GM23338 (cell line): ENCODE measurements around the gene CDH15. TPM values are rescaled to one million over a fixed set of nuclear protein-coding genes. Genes with fewer than 3 reads are reported as not detected.

Experiments
- ATAC-seq: fragments of 200-7000 bp; cut with Tn5 transposase; 3 replicates; pipeline ENCODE4 v1.9.1; 2020
- DNase-seq: peaks from one replicate; pipeline ENCODE4 v3.0.0-alpha.2; 2015; ENCODE audit warnings: low spot score
- H2AFZ ChIP-seq: fragments of 200-600 bp; sonication (generic); 2 replicates; pipeline ENCODE4 v1.8.0; 2016; ENCODE audit warnings: antibody characterized with exemption, mild to moderate bottlenecking, moderate library complexity
- H3F3A ChIP-seq: fragments of 200-600 bp; sonication (generic); replicated peaks from 2 replicates; pipeline ENCODE4 v1.8.0; 2017; ENCODE audit warnings: antibody characterized with exemption, mixed run types, low read depth
- H3K27ac ChIP-seq: fragments of 200-600 bp; sonication (generic); 2 replicates; pipeline ENCODE4 v1.6.1; 2016; ENCODE audit warnings: low read depth
- H3K27me3 ChIP-seq: fragments of 200-600 bp; sonication (generic); 2 replicates; pipeline ENCODE4 v1.8.0; 2016; ENCODE audit warnings: mild to moderate bottlenecking, mixed run types, moderate library complexity; ENCODE audit not compliant: insufficient read depth
- H3K36me3 ChIP-seq: fragments of 200-600 bp; sonication (generic); 2 replicates; pipeline ENCODE4 v1.8.0; 2016; ENCODE audit warnings: mild to moderate bottlenecking; ENCODE audit not compliant: insufficient read depth
- H3K4me1 ChIP-seq: fragments of 200-600 bp; sonication (generic); 2 replicates; pipeline ENCODE4 v1.8.0; 2016; ENCODE audit warnings: mild to moderate bottlenecking, moderate library complexity; ENCODE audit not compliant: insufficient read depth
- H3K4me2 ChIP-seq: fragments of 200-600 bp; sonication (generic); 2 replicates; pipeline ENCODE4 v1.7.1; 2017; ENCODE audit warnings: mixed run types
- H3K4me3 ChIP-seq: fragments of 200-600 bp; sonication (generic); 2 replicates; pipeline ENCODE4 v1.6.1; 2016; ENCODE audit warnings: mixed run types
- H3K79me2 ChIP-seq: fragments of 200-600 bp; sonication (generic); replicated peaks from 2 replicates; pipeline ENCODE4 v1.8.0; 2017; ENCODE audit warnings: mild to moderate bottlenecking; ENCODE audit not compliant: insufficient read depth
- H3K9me2 ChIP-seq: fragments of 200-600 bp; sonication (generic); 2 replicates; pipeline ENCODE4 v1.8.0; 2017; ENCODE audit not compliant: insufficient read depth
- H4K20me1 ChIP-seq: fragments of 200-600 bp; sonication (generic); replicated peaks from 2 replicates; pipeline ENCODE4 v1.8.0; 2017; ENCODE audit warnings: mild to moderate bottlenecking; ENCODE audit not compliant: insufficient read depth
- H3K27ac Mint-ChIP-seq: 2 replicates; pipeline ENCODE4 v1.8.0; 2020; ENCODE audit warnings: inconsistent platforms, mild to moderate bottlenecking, moderate library complexity, mixed read lengths
- H3K27me3 Mint-ChIP-seq: 3 replicates; pipeline ENCODE4 v1.8.0; 2022; ENCODE audit warnings: low read depth, mild to moderate bottlenecking, moderate library complexity, mixed read lengths, inconsistent platforms; ENCODE audit not compliant: insufficient read depth, poor library complexity
- H3K36me3 Mint-ChIP-seq: 3 replicates; pipeline ENCODE4 v1.8.0; 2021; ENCODE audit warnings: low read depth, mild to moderate bottlenecking, inconsistent platforms, moderate library complexity, mixed read lengths
- H3K4me1 Mint-ChIP-seq: 3 replicates; pipeline ENCODE4 v1.8.0; 2020; ENCODE audit warnings: mild to moderate bottlenecking, inconsistent platforms, mixed read lengths
- H3K4me3 Mint-ChIP-seq: 3 replicates; pipeline ENCODE4 v1.8.0; 2021; ENCODE audit warnings: moderate library complexity, mild to moderate bottlenecking, inconsistent platforms, mixed read lengths
- H3K9me3 Mint-ChIP-seq: 3 replicates; pipeline ENCODE4 v1.8.0; 2020; ENCODE audit warnings: moderate library complexity, mild to moderate bottlenecking, inconsistent platforms, mixed read lengths
- CTCF ChIP-seq, 2 experiments: fragments of 200-600 bp in 1 of 2; sonication (generic) in 1 of 2; conservative IDR thresholded peaks; 2 replicates each; pipeline versions ENCODE4 v1.5.1 to v1.6.1; 2016 to 2017; ENCODE audit warnings: antibody characterized with exemption in 2 of 2, low read depth in 2 of 2, mild to moderate bottlenecking in 2 of 2, moderate library complexity in 1 of 2
- EZH2phosphoT487 ChIP-seq: fragments of 200-600 bp; sonication (generic); IDR thresholded peaks from one replicate; pipeline ENCODE4 v1.8.1; 2018; ENCODE audit warnings: antibody characterized with exemption; ENCODE audit not compliant: unreplicated experiment
- JUNB ChIP-seq: IDR thresholded peaks from one replicate; pipeline ENCODE4 v1.6.1; 2016; ENCODE audit warnings: antibody characterized with exemption; ENCODE audit not compliant: unreplicated experiment
- NANOG ChIP-seq: IDR thresholded peaks from 2 replicates; pipeline ENCODE4 v1.6.1; 2016; ENCODE audit warnings: antibody characterized with exemption, borderline replicate concordance
- POLR2AphosphoS5 ChIP-seq: IDR thresholded peaks from 2 replicates; pipeline ENCODE4 v1.6.1; 2016; ENCODE audit warnings: antibody characterized with exemption, low read depth
- STAT1 ChIP-seq: IDR thresholded peaks from one replicate; pipeline ENCODE4 v1.6.1; 2016; ENCODE audit warnings: antibody characterized with exemption; ENCODE audit not compliant: unreplicated experiment
- ZNF114 ChIP-seq: fragments of 250-450 bp; sonication (Bioruptor Pico); IDR thresholded peaks from 2 replicates; pipeline ENCODE4 v1.5.0; 2020; ENCODE audit warnings: mild to moderate bottlenecking, moderate library complexity
- ZNF331 ChIP-seq: fragments of 250-450 bp; sonication (Bioruptor Pico); IDR thresholded peaks from 2 replicates; pipeline ENCODE4 v1.5.0; 2020; ENCODE audit warnings: low read depth, mild to moderate bottlenecking, moderate library complexity
- ZNF462 ChIP-seq: fragments of 250-450 bp; sonication (Bioruptor Pico); IDR thresholded peaks from 2 replicates; pipeline ENCODE4 v1.5.0; 2020; ENCODE audit warnings: mild to moderate bottlenecking, moderate library complexity
- polyA plus RNA-seq: library from polyadenylated mRNA; unstranded; fragments of >200 nt; fragmentation: Nextera tagmentation; extraction: Ambion mirVana; gene quantifications from 2 replicates; pipeline ENCODE4 v1.2.1, GENCODE V29; 2016
- total RNA-seq: library from RNA; depleted of rRNA; stranded (reverse); fragments of >200 nt; shearing (Covaris generic); gene quantifications from 2 replicates; pipeline ENCODE4 v1.2.3, GENCODE V29; 2014

CDH15 gene
- total and polyA plus RNA-seq, 2 experiments from 2014 or later, result 0.61 to 1.0 TPM

- ATAC-seq, result no peak
- no peak for DNase-seq
Observed at GRCh38 chr16:89195521-89196171, 24.1 kb downstream of the CDH15 start.

More at GRCh38 chr16:89195521-89196171, 24.1 kb downstream of the CDH15 start:
- H3K4me3 Mint-ChIP-seq, result no peak overlapping the region
- H3K27ac Mint-ChIP-seq, result no peak overlapping the region
- H3K36me3 Mint-ChIP-seq, result no peaks in the 10 kb centered on the region
- Histone ChIP-seq H3K4me1 (peaks cover 7% of the 10 kb centered on the region; the same call in 1 of the 2 replicates), H3K4me2 (no peak overlapping the region), H3K79me2 (no peaks in the 10 kb centered on the region), H3K27ac (no peak overlapping the region), H4K20me1 (no peaks in the 10 kb centered on the region), H3F3A (no peaks in the 10 kb centered on the region), H2AFZ (no peak overlapping the region), H3K36me3 (no peaks in the 10 kb centered on the region), H3K27me3 (peaks cover 7% of the 10 kb centered on the region), H3K4me3 (no peak overlapping the region), H3K9me2 (no peaks in the 10 kb centered on the region)
- no peak for TF ChIP-seq ZNF331 (CRISPR knock-in tag)
- no peak for TF ChIP-seq POLR2AphosphoS5
- TF ChIP-seq STAT1, result no peak
- no peak for TF ChIP-seq CTCF (conservative IDR thresholded peaks at IDR 0.05; ENCODE audit: low read depth in 2 of 2)
- no peak for TF ChIP-seq JUNB
- TF ChIP-seq NANOG, result no peak
- TF ChIP-seq ZNF114 (CRISPR knock-in tag), result no peak
- no peak for TF ChIP-seq ZNF462
- no peak for TF ChIP-seq EZH2phosphoT487
- H3K4me1 Mint-ChIP-seq, result peaks cover 5% of the 10 kb centered on the region; the same call in 1 of the 3 replicates
- peaks cover 22% of the 10 kb centered on the region for H3K27me3 Mint-ChIP-seq
- peaks cover 5% of the 10 kb centered on the region; the same call in 1 of the 3 replicates for H3K9me3 Mint-ChIP-seq
